ENCODE measurements around the gene SCRN1.
A peak's percentile ranks its signal among the peaks of the same experiment; 100 is the strongest.

Gene SCRN1

DNA sequence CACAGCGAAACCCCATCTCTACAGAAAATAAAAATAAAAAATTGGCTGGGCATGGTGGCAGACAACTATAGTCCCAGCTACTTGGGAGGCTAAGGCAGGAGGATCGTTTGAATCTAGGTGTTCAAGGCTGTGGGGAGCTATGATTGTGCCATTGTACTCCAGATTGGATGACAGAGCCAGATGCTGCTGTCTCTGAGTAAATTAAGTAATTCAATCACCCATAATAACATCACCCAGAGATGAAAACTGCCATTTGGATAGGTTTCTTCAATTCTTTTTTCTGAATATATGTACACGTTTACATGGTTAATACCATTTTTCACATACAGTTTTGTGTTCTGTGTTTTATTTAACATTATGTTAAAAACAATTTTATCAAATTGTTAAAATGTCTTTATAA lies 104.0 kb downstream of the SCRN1 start:
- no peak for DNase-seq

DNA sequence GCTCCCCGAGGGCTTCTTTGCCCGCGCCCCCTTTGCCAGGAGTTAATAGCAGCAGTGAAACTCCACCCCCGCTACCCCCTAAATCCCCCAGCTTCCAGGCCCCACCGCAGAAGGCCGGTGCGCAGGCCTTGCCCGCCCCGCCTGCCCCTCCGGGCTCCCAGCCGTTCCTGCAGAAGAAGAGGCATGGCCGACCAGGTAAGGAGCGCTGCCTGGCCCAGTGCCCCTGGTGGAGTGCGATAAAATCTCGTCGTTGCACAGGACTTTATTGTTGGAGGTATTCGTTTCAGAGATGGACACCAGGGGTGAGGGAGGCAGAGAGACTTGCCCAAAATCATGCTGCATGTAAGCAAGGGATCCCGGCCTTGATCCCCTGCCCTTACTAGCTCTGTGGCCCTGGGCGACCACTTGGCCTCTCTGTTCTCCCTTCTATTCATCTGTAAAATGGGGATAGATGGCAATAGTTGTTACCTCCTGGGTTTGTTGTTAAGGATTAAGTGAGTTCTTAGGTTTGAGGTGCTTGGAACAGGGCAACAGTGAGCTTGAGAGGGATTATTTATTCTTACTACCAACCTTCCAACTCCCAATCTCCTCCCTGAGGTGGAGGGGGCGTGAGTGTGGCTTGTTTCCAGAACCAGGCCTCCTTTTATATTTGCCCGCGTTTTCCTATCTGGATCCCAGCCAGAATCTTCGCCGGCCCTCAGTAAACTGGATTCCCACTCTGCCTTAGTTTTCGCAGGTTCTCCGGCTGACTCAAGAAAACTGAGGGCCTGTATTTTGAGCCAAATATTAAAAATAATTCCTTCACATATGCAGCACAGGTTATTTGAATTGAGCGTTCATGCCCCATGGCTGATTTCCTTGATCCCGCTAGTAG lies 105.0 kb downstream of the SCRN1 start:
- DNase-seq = no peak

DNA sequence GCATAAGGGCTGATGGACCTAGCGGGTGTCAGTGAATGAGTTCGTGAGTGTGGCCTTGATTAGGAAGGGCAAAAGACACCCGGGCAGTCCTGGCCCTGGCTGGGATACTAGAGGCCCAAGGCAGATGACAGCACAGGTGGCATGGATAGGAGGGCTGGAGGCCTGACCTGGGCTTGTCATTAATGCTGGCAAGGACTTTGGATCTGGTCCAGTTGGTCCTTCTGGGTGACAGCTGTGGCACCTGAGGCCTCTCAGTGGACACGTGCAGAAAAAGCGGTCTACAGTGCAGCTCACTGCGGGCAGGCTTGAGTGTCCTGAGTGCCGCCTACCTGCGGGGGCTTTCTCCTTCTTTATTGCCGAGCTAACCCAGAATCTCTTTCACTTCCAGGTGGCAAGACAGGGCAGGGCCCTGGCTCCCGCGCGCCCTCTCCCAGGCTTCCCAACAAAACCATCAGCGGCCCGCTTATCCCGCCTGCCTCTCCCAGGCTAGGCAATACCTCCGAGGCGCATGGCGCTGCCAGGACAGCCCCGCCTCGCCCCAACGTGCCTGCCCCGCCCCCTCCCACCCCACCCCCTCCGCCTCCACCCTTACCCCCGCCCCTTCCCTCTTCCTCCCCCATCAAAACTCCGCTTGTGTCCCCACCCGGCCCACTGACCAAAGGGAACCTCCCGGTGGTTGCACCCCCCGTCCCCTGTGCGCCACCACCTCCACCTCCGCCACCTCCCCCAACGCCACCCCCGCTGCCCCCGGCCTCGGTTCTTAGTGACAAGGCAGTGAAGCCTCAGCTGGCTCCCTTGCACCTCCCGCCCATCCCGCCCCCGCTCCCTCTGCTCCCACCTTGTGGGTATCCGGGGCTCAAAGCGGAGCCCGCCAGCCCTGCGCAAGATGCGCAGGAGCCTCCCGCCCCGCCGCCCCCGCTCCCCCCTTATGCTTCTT lies 105.9 kb downstream of the SCRN1 start:
- no peak for DNase-seq

DNA sequence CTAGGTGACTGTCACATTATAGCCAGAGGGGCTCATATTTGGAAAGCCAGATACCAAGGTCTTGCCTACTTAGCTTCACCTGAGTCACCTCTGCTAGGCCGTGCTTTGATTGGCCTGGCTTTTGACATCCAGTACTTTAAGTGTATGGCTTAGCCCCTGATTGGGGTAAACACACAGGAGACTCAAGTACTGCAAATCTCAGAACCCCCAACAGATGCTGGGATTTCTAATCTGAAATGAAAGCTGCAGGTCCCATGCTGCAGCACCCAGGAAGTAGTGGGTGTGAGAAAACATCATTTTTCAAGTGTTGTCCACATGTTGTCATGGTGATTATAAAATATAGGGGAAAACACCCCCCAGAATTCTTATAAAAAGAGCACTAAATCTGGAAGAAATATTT lies 107.1 kb downstream of the SCRN1 start:
- DNase-seq = no peak

DNA sequence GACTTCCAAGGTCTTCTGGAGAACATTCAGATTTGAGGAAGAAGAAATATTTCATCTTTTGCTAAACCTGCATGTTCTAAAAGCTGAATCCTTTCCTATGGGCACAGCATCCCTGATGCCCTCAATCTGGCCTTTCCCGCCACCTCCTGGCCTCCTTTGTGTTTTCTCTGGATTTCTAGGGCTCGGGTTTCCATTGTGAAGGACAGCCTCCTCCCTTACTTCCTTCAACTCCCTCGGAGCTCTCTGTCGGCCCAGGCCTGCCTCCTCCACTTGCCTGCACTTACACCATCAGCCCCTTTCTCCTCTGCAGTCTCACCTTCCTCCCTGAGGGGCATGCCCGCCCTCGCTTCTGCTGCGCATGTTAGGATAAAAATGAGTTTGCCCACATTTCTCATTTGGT lies 107.9 kb downstream of the SCRN1 start:
- no peak for DNase-seq

DNA sequence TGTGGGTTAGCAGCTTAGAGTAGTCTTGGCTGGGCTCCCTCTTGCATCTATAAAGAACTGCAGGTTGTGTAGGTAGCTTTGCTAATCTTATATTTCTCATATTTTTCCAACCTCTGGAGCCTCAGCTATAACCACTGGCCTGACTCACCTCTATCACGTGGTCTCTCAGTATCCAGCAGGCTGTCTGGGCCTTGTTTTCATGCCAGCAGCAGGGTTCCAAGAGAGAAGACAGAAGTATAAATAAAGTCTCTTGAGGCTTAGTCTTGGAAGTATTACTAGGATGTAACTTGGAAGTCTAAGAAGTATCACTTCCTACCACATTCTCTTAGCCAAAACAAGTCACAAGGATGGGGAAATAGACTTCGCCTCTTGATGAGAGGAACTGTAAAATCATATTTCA lies 110.0 kb downstream of the SCRN1 start:
- no peak for DNase-seq

DNA sequence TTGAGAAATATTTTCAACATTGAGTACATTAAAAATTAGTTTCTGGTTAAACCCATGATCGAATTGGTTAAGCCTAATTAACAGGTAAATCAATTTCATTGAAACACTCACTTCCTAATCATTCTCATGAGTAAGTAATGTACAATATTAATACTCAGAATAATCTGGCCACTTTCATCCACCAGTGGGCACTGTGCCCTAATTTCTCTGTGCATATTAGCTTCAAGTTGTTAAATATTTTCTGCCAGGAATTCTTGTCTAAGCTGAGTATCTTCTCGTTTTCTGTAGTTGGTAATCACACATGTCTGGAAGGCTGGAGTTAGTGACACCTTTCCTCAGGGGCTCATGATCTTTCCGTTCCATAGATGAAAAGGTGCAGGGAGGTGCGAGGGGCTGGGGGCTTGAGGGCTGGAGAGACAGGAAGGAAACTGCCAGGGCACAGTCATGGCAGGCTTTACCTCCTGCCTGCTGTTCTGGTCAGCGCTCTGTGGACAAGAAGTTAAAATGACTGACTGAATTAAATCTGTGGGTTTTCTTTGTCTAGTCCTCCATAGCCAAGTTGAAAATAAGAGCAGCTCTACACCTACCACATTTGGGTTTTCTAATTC lies 111.4 kb downstream of the SCRN1 start:
- peak; percentile 16 to 25 for DNase-seq

DNA sequence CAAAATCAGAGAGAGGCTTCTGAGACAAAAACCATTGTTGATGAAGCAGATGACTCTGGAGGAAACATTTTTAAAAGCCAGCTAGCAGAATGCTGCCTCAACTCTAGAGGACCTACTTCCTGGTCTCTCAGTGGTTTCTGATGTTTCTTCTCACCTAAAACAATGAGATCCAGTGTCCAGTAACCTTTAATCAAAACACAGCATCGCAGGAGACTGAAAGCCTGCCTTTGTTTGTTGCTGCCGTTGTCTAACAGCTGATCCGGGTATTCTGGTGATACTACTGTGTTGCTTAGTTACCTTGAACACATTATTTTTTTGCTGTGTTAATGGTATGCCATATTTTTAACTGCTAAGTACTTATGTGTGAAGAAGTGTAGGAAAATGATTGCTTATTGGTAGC lies 112.4 kb downstream of the SCRN1 start:
- no peak for DNase-seq

DNA sequence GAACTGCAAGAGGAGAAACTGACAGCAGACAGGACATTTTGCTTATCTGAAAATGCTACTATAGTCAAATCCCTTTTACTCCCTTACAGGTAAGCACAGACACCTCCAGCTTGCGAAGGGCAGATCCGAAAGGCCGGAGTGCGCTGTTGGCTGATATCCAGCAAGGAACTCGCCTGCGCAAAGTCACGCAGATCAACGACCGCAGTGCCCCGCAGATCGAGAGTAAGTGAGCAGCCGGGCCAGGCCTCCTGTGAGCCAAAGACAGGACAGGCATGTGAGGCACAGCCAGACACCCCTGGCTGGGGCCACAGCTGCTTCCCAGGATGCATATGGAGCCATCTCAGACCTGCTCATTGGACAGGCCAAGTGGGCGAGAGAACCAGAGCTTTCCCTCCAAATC lies 113.9 kb downstream of the SCRN1 start:
- no peak for DNase-seq

DNA sequence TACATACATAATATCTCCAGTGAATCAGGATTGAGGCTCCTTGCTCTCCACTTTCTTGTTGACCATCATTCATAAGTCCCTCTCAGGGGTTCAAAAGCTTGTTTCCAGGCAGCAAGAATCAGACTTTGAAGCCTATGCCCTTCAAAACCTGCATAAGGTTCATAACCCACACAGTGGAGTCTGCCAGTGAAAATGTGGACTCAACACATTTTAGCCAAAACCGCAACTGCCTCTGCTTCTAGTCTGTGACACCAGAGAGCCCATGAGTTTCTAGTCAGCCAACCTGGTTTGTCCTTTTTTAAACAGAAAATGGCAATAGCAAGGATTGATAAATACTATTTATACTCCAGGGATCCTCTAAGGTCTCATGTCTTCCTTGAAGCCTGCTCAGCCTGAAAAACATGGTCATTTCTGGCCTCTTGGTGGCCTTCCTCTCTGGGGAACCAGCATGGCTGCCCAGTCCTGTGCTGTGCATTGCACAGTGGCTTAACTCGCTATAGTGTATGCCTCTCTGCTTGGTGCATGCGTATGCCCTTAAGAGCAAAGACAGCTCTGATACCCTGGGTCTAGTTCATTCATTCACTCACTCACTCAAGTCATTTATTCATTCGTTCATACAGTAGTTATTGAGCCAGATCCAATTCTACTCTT lies 115.8 kb downstream of the SCRN1 start:
- no peak for DNase-seq

DNA sequence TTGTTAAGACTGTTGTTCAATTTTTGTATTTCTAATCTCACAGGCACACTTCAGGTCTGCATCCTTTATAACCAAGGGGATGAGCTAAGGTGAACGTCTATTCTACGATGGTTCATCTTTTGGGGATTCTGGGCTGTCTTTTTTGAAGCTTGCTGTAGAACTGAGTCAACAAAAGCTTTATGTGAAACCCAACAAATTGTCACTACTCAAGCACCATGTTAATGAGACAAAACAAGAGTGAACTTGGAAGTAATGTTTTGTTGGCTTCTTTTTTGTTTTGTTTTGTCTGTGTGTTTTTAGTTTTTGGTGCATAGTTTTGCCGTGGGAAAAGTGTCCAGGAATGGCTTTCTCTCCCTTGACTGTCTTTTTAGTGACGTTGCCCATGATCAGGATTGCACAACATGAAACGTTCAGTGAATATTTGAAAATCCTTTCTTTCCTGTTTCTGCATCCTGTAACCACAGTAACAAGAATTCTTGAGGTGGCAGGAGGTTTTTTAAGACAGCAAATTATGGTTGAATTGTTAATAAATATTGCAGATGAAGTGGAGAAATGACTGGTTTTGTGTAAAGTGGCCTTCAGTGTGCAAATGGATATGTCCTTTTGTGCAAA lies 117.7 kb downstream of the SCRN1 start:
- no peak for DNase-seq

All from stimulated activated CD4-positive, alpha-beta T cell treated with anti-CD3 and anti-CD28 coated beads, Interleukin-2, amount 100 ng/mL, for 24 hours (primary cell).